GM23248 (cell line): ENCODE measurements around the gene ILDR1.

Source experiments
- EZH2 ChIP-seq: fragments of 200-600 bp; sonication (generic); IDR thresholded peaks from 2 replicates; pipeline ENCODE4 v1.6.1; 2018; ENCODE audit warnings: antibody characterized with exemption, mild to moderate bottlenecking; ENCODE audit not compliant: insufficient read depth, poor library complexity, severe bottlenecking
- EZH2phosphoT487 ChIP-seq: fragments of 200-600 bp; sonication (generic); IDR thresholded peaks from 2 replicates; pipeline ENCODE4 v1.6.1; 2018; ENCODE audit warnings: antibody characterized with exemption, moderate library complexity, mild to moderate bottlenecking, low read depth; ENCODE audit not compliant: insufficient read depth

- TF ChIP-seq EZH2 (no peak), EZH2phosphoT487 (no peak)
These were observed 44.5 kb upstream of the ILDR1 start for GRCh38 chr3:122066331-122067213.
